Measurements from ENCODE around the gene PLCG2. TPM values are rescaled to one million over a fixed set of nuclear protein-coding genes. Genes with fewer than 3 reads are reported as not detected.

PLCG2 gene
- total RNA-seq, 2 donors from 2014 or later = 11.6 to 30.9 TPM

- ATAC-seq (ENCODE audit: insufficient number of reproducible peaks, low FRiP score, low read depth) (no peak), DNase-seq (ENCODE audit: low spot score) (no peak)
- Histone ChIP-seq H3K4me3 (no peak overlapping the region), H3K27ac (no peak overlapping the region), H3K9me3 (no peaks in the 10 kb centered on the region), H3K36me3 (no peaks in the 10 kb centered on the region), H3K4me1 (ENCODE audit: control insufficient read depth in 1 of 2, low read depth in 2 of 2) (no peaks in the 10 kb centered on the region), H3K27me3 (replicated peaks; ENCODE audit: insufficient read depth) (no peaks in the 10 kb centered on the region)
- no peak for TF ChIP-seq CTCF (IDR thresholded peaks at IDR 0.05)
Observed at GRCh38 chr16:81816351-81816750, 37.3 kb downstream of the PLCG2 start.

GRCh38 chr16:81816793-81817210 lies 37.7 kb downstream of the PLCG2 start:
- DNase-seq (ENCODE audit: low spot score) (no peak), ATAC-seq (ENCODE audit: insufficient number of reproducible peaks, low FRiP score, low read depth) (no peak)
- Histone ChIP-seq H3K4me1 (ENCODE audit: control insufficient read depth in 1 of 2, low read depth in 2 of 2) (no peaks in the 10 kb centered on the region), H3K27me3 (replicated peaks; ENCODE audit: insufficient read depth) (no peaks in the 10 kb centered on the region), H3K4me3 (no peak overlapping the region), H3K36me3 (no peaks in the 10 kb centered on the region), H3K27ac (no peak overlapping the region), H3K9me3 (no peaks in the 10 kb centered on the region)
- no peak for TF ChIP-seq CTCF (IDR thresholded peaks at IDR 0.05)

- ATAC-seq (ENCODE audit: insufficient number of reproducible peaks, low FRiP score, low read depth) = no peak
- Histone ChIP-seq H3K4me1 (ENCODE audit: control insufficient read depth in 1 of 2, low read depth in 2 of 2) (no peaks in the 10 kb centered on the region), H3K27me3 (replicated peaks; ENCODE audit: insufficient read depth) (no peaks in the 10 kb centered on the region), H3K27ac (no peak overlapping the region), H3K4me3 (no peak overlapping the region), H3K9me3 (no peaks in the 10 kb centered on the region), H3K36me3 (no peaks in the 10 kb centered on the region)
- no peak for TF ChIP-seq CTCF (IDR thresholded peaks at IDR 0.05)
- no peak for DNase-seq (ENCODE audit: low spot score)
Observed at GRCh38 chr16:81817296-81817695, 38.2 kb downstream of the PLCG2 start.

GRCh38 chr16:81817789-81818567 lies 38.9 kb downstream of the PLCG2 start:
- Histone ChIP-seq H3K4me1 (ENCODE audit: control insufficient read depth in 1 of 2, low read depth in 2 of 2) (no peaks in the 10 kb centered on the region), H3K4me3 (no peak overlapping the region), H3K9me3 (no peaks in the 10 kb centered on the region), H3K27me3 (replicated peaks; ENCODE audit: insufficient read depth) (no peaks in the 10 kb centered on the region), H3K36me3 (no peaks in the 10 kb centered on the region), H3K27ac (no peak overlapping the region)
- TF ChIP-seq CTCF (IDR thresholded peaks at IDR 0.05) = no peak
- DNase-seq (ENCODE audit: low spot score) (no peak), ATAC-seq (ENCODE audit: insufficient number of reproducible peaks, low FRiP score, low read depth) (no peak)

GRCh38 chr16:81818568-81818896 lies 39.4 kb downstream of the PLCG2 start:
- H3K36me3 ChIP-seq = no peaks in the 10 kb centered on the region
- H3K27me3 ChIP-seq (replicated peaks; ENCODE audit: insufficient read depth) = no peaks in the 10 kb centered on the region
- no peak overlapping the region for H3K27ac ChIP-seq
- H3K4me3 ChIP-seq = no peak overlapping the region
- no peak for TF ChIP-seq CTCF (IDR thresholded peaks at IDR 0.05)
- no peaks in the 10 kb centered on the region for H3K9me3 ChIP-seq
- H3K4me1 ChIP-seq (ENCODE audit: control insufficient read depth in 1 of 2, low read depth in 2 of 2) = no peaks in the 10 kb centered on the region
- DNase-seq (ENCODE audit: low spot score) (no peak), ATAC-seq (ENCODE audit: insufficient number of reproducible peaks, low FRiP score, low read depth) (no peak)
